ENCODE measurements around the gene TRMT2B. TPM values are rescaled to one million over a fixed set of nuclear protein-coding genes. Genes with fewer than 3 reads are reported as not detected.
A peak's percentile ranks its signal among the peaks of the same experiment; 100 is the strongest.

The TRMT2B gene
- total RNA-seq, 1 donor from 2014 or later: 11.0 TPM

DNA sequence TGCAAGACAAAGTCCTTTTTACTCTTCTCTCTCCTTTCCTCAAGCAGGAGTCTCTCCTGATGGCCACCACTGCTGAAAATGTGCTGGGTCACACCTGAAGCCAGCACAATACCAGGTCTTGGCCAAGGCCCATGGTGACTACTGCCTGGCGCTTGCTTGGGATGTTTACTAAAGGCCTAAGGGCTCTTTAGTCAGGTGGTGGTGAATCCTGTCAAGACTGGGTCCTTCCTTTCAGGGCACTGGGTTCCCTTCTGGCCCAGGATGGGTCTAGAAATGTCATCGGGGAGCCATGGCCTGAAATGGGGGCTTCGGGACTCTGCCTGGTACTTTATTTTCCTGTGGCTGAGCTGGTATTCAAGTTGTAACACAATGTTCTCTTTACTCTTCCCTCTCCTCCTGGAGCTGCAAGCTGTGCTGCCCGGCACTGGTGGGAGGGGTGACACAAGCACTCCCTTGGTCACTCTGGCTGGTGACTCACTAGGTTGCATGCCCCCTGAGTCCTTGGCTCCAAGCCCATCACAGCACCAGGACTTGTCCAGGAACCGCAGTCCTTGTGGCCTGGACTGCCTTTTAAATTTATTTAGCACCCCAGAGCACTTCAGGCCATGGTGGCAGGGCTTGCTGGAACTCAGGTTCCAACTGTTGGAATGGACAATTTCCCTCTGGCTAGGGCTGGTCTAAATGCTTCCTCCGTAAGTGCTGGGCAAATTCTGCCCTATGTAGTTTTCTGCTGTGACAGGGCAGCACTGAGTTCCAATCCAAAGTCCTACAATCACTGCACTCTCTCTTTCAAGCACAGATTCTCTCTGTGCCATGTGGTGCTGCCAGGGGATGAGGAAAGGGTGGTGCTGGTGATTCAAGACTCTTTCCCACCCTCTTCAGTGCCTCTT, 71.1 kb downstream of the TRMT2B start:
- Mint-ChIP-seq H3K9me3 (ENCODE audit: unreplicated experiment) (peaks cover 20% of the 10 kb centered on the region), H3K27ac (ENCODE audit: unreplicated experiment) (peak overlapping the region; percentile 76), H3K4me1 (ENCODE audit: unreplicated experiment) (peaks cover 15% of the 10 kb centered on the region), H3K4me3 (ENCODE audit: unreplicated experiment) (no peak overlapping the region), H3K36me3 (ENCODE audit: unreplicated experiment) (no peaks in the 10 kb centered on the region), H3K27me3 (ENCODE audit: unreplicated experiment) (no peaks in the 10 kb centered on the region)
- DNase-seq (ENCODE audit: extremely low spot score, unreplicated experiment): no peak
- no peak for TF ChIP-seq CTCF (IDR thresholded peaks at IDR 0.05)

GRCh38 chrX:100979881-100980607, 71.9 kb downstream of the TRMT2B start:
- H3K27me3 Mint-ChIP-seq (ENCODE audit: unreplicated experiment): no peaks in the 10 kb centered on the region
- H3K27ac Mint-ChIP-seq (ENCODE audit: unreplicated experiment): peak overlapping the region; percentile 76
- H3K4me1 Mint-ChIP-seq (ENCODE audit: unreplicated experiment): peaks cover 15% of the 10 kb centered on the region
- no peak for DNase-seq (ENCODE audit: extremely low spot score, unreplicated experiment)
- no peaks in the 10 kb centered on the region for H3K36me3 Mint-ChIP-seq (ENCODE audit: unreplicated experiment)
- H3K9me3 Mint-ChIP-seq (ENCODE audit: unreplicated experiment): peaks cover 20% of the 10 kb centered on the region
- no peak overlapping the region for H3K4me3 Mint-ChIP-seq (ENCODE audit: unreplicated experiment)
- no peak for TF ChIP-seq CTCF (IDR thresholded peaks at IDR 0.05)

DNA sequence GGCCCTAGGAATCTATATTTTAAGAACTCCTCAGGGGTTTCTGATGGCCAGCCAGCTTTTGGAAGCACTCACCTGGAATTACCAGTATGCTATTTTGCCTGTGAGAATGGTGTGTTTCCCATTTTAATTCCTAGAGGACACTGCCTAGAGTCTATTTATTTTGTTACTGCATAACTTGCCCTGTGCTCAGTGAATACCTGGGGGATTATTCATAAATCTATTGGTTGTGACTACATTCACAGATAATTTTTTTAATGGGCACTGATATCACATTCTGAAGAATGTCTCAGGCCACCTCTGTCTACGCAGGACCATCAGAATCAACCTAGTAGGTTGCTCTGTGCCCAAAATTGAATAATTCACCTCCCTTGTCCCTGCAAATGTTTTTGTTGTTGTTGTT, 75.7 kb downstream of the TRMT2B start:
- no peaks in the 10 kb centered on the region for H3K36me3 Mint-ChIP-seq (ENCODE audit: unreplicated experiment)
- no peak overlapping the region for H3K27ac Mint-ChIP-seq (ENCODE audit: unreplicated experiment)
- no peaks in the 10 kb centered on the region for H3K27me3 Mint-ChIP-seq (ENCODE audit: unreplicated experiment)
- peaks cover 13% of the 10 kb centered on the region for H3K4me1 Mint-ChIP-seq (ENCODE audit: unreplicated experiment)
- TF ChIP-seq CTCF (IDR thresholded peaks at IDR 0.05): no peak
- DNase-seq (ENCODE audit: extremely low spot score, unreplicated experiment): no peak
- H3K4me3 Mint-ChIP-seq (ENCODE audit: unreplicated experiment): no peak overlapping the region
- peaks cover 20% of the 10 kb centered on the region for H3K9me3 Mint-ChIP-seq (ENCODE audit: unreplicated experiment)

- no peak for TF ChIP-seq CTCF (IDR thresholded peaks at IDR 0.05)
- H3K27ac Mint-ChIP-seq (ENCODE audit: unreplicated experiment): no peak overlapping the region
- H3K27me3 Mint-ChIP-seq (ENCODE audit: unreplicated experiment): no peaks in the 10 kb centered on the region
- DNase-seq (ENCODE audit: extremely low spot score, unreplicated experiment): no peak
- H3K4me3 Mint-ChIP-seq (ENCODE audit: unreplicated experiment): no peak overlapping the region
- H3K4me1 Mint-ChIP-seq (ENCODE audit: unreplicated experiment): peaks cover 3% of the 10 kb centered on the region
- H3K9me3 Mint-ChIP-seq (ENCODE audit: unreplicated experiment): peaks cover 20% of the 10 kb centered on the region
- no peaks in the 10 kb centered on the region for H3K36me3 Mint-ChIP-seq (ENCODE audit: unreplicated experiment)
These were observed 76.7 kb downstream of the TRMT2B start for GRCh38 chrX:100975212-100975611.

- Mint-ChIP-seq H3K4me3 (ENCODE audit: unreplicated experiment) (no peak overlapping the region), H3K9me3 (ENCODE audit: unreplicated experiment) (peaks cover 6% of the 10 kb centered on the region), H3K27me3 (ENCODE audit: unreplicated experiment) (no peaks in the 10 kb centered on the region), H3K36me3 (ENCODE audit: unreplicated experiment) (no peaks in the 10 kb centered on the region), H3K27ac (ENCODE audit: unreplicated experiment) (no peak overlapping the region), H3K4me1 (ENCODE audit: unreplicated experiment) (peaks cover 2% of the 10 kb centered on the region)
- TF ChIP-seq CTCF (IDR thresholded peaks at IDR 0.05): no peak
- DNase-seq (ENCODE audit: extremely low spot score, unreplicated experiment): no peak
These were observed 78.5 kb downstream of the TRMT2B start for GRCh38 chrX:100973411-100973810.

Measured in osteocyte (in vitro differentiated cells).